Stimulated activated effector memory CD8-positive, alpha-beta T cell treated with anti-CD3 and anti-CD28 coated beads, Interleukin-12 subunit alpha, Interleukin-12 subunit beta, amount 100 ng/mL, for 72 hours (primary cell): ENCODE data around the gene KCND3.
A peak's percentile ranks its signal among the peaks of the same experiment; 100 is the strongest.

Experiments used
- ATAC-seq: fragments of 150-1000 bp; cut with Tn5 transposase; 2 replicates; pipeline ENCODE4 v1.10.0; 2021
- DNase-seq, 2 donors: peaks; one replicate each; pipeline ENCODE4 v3.0.0; 2021 to 2022; ENCODE audit warnings: low spot score in 2 of 2
- H3K27ac Mint-ChIP-seq: one replicate; pipeline ENCODE4 v1.8.0; 2022; ENCODE audit warnings: mild to moderate bottlenecking, mixed read lengths
- H3K36me3 Mint-ChIP-seq: one replicate; pipeline ENCODE4 v1.8.0; 2022; ENCODE audit warnings: mild to moderate bottlenecking, mixed read lengths
- H3K4me1 Mint-ChIP-seq: one replicate; pipeline ENCODE4 v1.8.0; 2022; ENCODE audit warnings: mixed read lengths
- H3K4me3 Mint-ChIP-seq: one replicate; pipeline ENCODE4 v1.8.0; 2022; ENCODE audit warnings: mild to moderate bottlenecking, mixed read lengths
- H3K9me3 Mint-ChIP-seq: one replicate; pipeline ENCODE4 v1.8.0; 2022; ENCODE audit warnings: mixed read lengths

Gene KCND3

GRCh38 chr1:111769517-111770146, 219.8 kb downstream of the KCND3 start:
- no peak overlapping the region for H3K4me3 Mint-ChIP-seq
- peak overlapping the region; percentile 34 for H3K27ac Mint-ChIP-seq
- no peaks in the 10 kb centered on the region for H3K9me3 Mint-ChIP-seq
- ATAC-seq, result peak; percentile 49
- H3K36me3 Mint-ChIP-seq, result peaks cover 56% of the 10 kb centered on the region
- no peak for DNase-seq
- no peaks in the 10 kb centered on the region for H3K4me1 Mint-ChIP-seq

GRCh38 chr1:111768625-111769024, 220.8 kb downstream of the KCND3 start:
- Mint-ChIP-seq H3K36me3 (peaks cover 66% of the 10 kb centered on the region), H3K9me3 (no peaks in the 10 kb centered on the region), H3K4me3 (no peak overlapping the region), H3K4me1 (no peaks in the 10 kb centered on the region), H3K27ac (no peak overlapping the region)
- ATAC-seq, result no peak
- no peak for DNase-seq

DNA sequence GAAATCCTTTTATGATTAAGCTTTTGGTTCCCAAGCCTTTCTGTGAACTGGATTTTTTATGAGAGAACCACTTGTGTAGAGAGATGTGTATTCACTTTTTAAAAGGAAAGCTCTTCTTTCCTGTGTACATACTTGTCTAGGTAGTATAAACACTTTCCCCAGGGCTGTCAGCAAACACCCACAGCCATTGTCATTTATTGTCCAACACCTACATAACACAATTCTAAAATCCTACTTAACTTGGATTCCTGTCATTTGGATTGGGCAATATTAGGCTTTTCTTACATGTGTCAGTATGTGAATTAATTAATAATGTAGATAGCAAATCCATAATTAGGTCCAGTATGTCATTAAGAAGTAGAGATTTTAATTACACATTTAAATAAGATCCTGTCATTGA, 221.4 kb downstream of the KCND3 start:
- H3K9me3 Mint-ChIP-seq, result no peaks in the 10 kb centered on the region
- peak overlapping the region; percentile 43 for H3K27ac Mint-ChIP-seq
- no peaks in the 10 kb centered on the region for H3K4me1 Mint-ChIP-seq
- peaks cover 72% of the 10 kb centered on the region for H3K36me3 Mint-ChIP-seq
- DNase-seq (no peak), ATAC-seq (no peak)
- no peak overlapping the region for H3K4me3 Mint-ChIP-seq

- ATAC-seq (no peak), DNase-seq (no peak)
- peak overlapping the region; percentile 36 for H3K27ac Mint-ChIP-seq
- peaks cover 18% of the 10 kb centered on the region for H3K4me1 Mint-ChIP-seq
- peaks cover 100% of the 10 kb centered on the region for H3K36me3 Mint-ChIP-seq
- no peak overlapping the region for H3K4me3 Mint-ChIP-seq
- no peaks in the 10 kb centered on the region for H3K9me3 Mint-ChIP-seq
These were observed 227.1 kb downstream of the KCND3 start for GRCh38 chr1:111762332-111762731.

GRCh38 chr1:111761717-111762116, 227.8 kb downstream of the KCND3 start:
- no peak for ATAC-seq
- Mint-ChIP-seq H3K4me1 (peaks cover 24% of the 10 kb centered on the region), H3K4me3 (no peak overlapping the region), H3K36me3 (peaks cover 100% of the 10 kb centered on the region), H3K9me3 (no peaks in the 10 kb centered on the region), H3K27ac (no peak overlapping the region)
- DNase-seq, result no peak

DNA sequence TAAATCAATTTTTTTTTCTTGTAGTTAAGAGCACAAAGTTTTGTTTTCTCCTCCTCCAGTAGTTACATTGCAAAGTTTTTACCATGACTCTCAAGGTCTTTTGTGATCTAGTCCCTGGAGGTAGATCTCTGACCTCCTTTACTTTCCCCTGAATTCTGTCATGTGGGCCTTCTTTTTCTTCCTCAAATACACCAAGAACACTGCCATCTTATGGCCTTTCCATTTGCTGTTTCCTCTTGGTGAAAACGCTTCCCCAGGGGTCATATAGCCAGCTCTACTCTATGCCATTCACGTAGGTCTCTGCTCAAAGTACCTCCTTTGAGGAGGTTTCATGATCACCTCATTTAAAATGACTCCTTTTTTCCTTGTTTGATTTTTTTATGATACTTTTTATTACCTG, 231.1 kb downstream of the KCND3 start:
- ATAC-seq (no peak), DNase-seq (no peak)
- peaks cover 43% of the 10 kb centered on the region for H3K4me1 Mint-ChIP-seq
- peak overlapping the region; percentile 5 for H3K4me3 Mint-ChIP-seq
- peak overlapping the region; percentile 62 for H3K27ac Mint-ChIP-seq
- peaks cover 79% of the 10 kb centered on the region for H3K36me3 Mint-ChIP-seq
- H3K9me3 Mint-ChIP-seq, result no peaks in the 10 kb centered on the region

- H3K36me3 Mint-ChIP-seq, result peaks cover 56% of the 10 kb centered on the region
- ATAC-seq (peak; percentile 36), DNase-seq (no peak)
- H3K4me1 Mint-ChIP-seq, result peaks cover 43% of the 10 kb centered on the region
- no peaks in the 10 kb centered on the region for H3K9me3 Mint-ChIP-seq
- H3K4me3 Mint-ChIP-seq, result peak overlapping the region; percentile 85
- peak overlapping the region; percentile 95 for H3K27ac Mint-ChIP-seq
These were observed 233.3 kb downstream of the KCND3 start for GRCh38 chr1:111756124-111756513.

- peak; percentile 94 for ATAC-seq
- DNase-seq, result peak; percentile 91 to 95
These were observed 233.9 kb downstream of the KCND3 start, which contains the start of gene DDX20 for GRCh38 chr1:111755331-111756123. TSS of gene DDX20 (plus strand) at chr1:111755901. CDS start at chr1:111755925, 24 bp downstream.

DNA sequence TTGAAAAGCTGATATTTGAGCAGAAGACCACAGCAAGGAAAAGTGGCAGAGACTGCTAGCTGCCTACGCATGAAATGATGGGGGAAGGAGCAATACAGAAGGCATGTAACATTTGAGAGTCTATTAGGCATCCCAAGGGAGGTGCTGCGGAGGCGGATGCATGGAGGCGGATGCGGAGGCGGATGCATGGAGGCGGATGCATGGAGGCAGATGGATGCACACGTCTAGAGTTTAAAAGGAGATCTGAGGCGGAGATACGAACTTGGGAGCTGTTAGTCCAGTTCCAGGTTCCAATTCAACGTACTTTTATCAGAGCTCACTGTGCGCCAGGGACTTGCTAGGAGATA, 234.5 kb downstream of the KCND3 start:
- Mint-ChIP-seq H3K9me3 (no peaks in the 10 kb centered on the region), H3K36me3 (peaks cover 44% of the 10 kb centered on the region), H3K27ac (peak overlapping the region; percentile 95), H3K4me1 (peaks cover 35% of the 10 kb centered on the region), H3K4me3 (peak overlapping the region; percentile 85)
- DNase-seq (no peak), ATAC-seq (no peak)

More at GRCh38 chr1:111755331-111756123, 233.9 kb downstream of the KCND3 start, which contains the start of gene DDX20:
- Mint-ChIP-seq H3K4me1 (peaks cover 38% of the 10 kb centered on the region), H3K9me3 (no peaks in the 10 kb centered on the region), H3K36me3 (peaks cover 50% of the 10 kb centered on the region), H3K4me3 (peak within 1 kb of the TSS; percentile 85), H3K27ac (peak within 1 kb of the TSS; percentile 95)

GRCh38 chr1:111751906-111752575, 237.4 kb downstream of the KCND3 start:
- H3K36me3 Mint-ChIP-seq, result peaks cover 15% of the 10 kb centered on the region
- no peaks in the 10 kb centered on the region for H3K9me3 Mint-ChIP-seq
- no peak overlapping the region for H3K27ac Mint-ChIP-seq

GRCh38 chr1:111750856-111751255, 238.6 kb downstream of the KCND3 start:
- no peak overlapping the region for H3K4me3 Mint-ChIP-seq
- DNase-seq (no peak), ATAC-seq (no peak)
- H3K4me1 Mint-ChIP-seq, result peaks cover 29% of the 10 kb centered on the region
- no peak overlapping the region for H3K27ac Mint-ChIP-seq
- peaks cover 6% of the 10 kb centered on the region for H3K36me3 Mint-ChIP-seq
- no peaks in the 10 kb centered on the region for H3K9me3 Mint-ChIP-seq

More at GRCh38 chr1:111751906-111752575, 237.4 kb downstream of the KCND3 start:
- no peak for ATAC-seq
- no peak for DNase-seq
- Mint-ChIP-seq H3K4me3 (no peak overlapping the region), H3K4me1 (peaks cover 31% of the 10 kb centered on the region)

- Mint-ChIP-seq H3K36me3 (no peaks in the 10 kb centered on the region), H3K9me3 (no peaks in the 10 kb centered on the region), H3K27ac (no peak overlapping the region), H3K4me1 (peaks cover 22% of the 10 kb centered on the region), H3K4me3 (no peak overlapping the region)
- DNase-seq (no peak), ATAC-seq (no peak)
These were observed 239.8 kb downstream of the KCND3 start for GRCh38 chr1:111749628-111750027.

- no peaks in the 10 kb centered on the region for H3K36me3 Mint-ChIP-seq
- H3K9me3 Mint-ChIP-seq, result no peaks in the 10 kb centered on the region
- no peak overlapping the region for H3K4me3 Mint-ChIP-seq
- H3K4me1 Mint-ChIP-seq, result peaks cover 13% of the 10 kb centered on the region
- no peak overlapping the region for H3K27ac Mint-ChIP-seq
- ATAC-seq (no peak), DNase-seq (peak in 1 of 2 donors; percentile 39)
These were observed 241.5 kb downstream of the KCND3 start for GRCh38 chr1:111747947-111748346.

DNA sequence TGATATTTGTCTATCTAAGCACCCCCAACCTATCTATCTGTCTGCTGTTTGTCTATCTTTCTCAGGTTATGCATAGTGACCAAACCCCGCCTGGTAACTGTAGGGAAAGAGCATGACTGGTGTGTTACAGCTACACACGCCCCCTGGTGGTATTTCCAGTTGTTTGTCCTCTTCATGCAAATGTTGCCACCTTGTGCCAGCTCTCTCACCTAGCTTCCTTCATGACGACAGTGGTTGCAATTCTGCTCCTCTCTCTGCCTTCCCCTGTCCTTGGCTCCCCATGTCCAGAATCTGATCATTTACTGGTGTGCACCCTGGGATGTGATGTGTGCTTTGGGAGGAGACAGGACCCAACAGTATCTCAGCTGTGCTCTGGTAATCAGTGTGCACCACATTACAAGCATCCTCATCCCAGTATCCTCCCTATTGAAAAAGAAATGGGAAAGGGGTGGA, 242.2 kb downstream of the KCND3 start:
- H3K4me1 Mint-ChIP-seq, result peaks cover 13% of the 10 kb centered on the region
- DNase-seq (peak; percentile 46 to 80), ATAC-seq (peak; percentile 87)
- H3K36me3 Mint-ChIP-seq, result no peaks in the 10 kb centered on the region
- no peak overlapping the region for H3K27ac Mint-ChIP-seq
- H3K4me3 Mint-ChIP-seq, result no peak overlapping the region
- H3K9me3 Mint-ChIP-seq, result no peaks in the 10 kb centered on the region

DNA sequence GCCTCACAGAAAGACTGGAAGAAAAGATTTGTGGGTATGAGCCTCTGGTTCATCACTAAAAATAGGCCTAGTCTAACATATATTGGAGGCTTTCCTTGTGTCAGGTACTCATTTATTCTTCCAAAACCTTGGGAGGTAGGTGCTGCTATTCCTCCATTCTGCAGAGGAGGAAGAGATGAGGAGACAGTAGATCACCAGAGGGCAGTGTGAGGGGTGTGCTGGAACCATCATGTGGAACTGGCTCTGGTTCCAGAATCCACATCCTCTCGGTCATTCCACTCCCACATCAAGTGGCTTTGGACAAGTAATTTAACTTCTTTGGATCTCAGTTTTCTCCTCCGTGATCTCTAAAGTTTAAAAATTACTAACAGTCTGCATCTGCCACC, 242.9 kb downstream of the KCND3 start:
- Mint-ChIP-seq H3K36me3 (no peaks in the 10 kb centered on the region), H3K9me3 (no peaks in the 10 kb centered on the region), H3K4me1 (peaks cover 13% of the 10 kb centered on the region), H3K27ac (no peak overlapping the region), H3K4me3 (no peak overlapping the region)
- ATAC-seq (no peak), DNase-seq (no peak)
